ENCODE results near the gene MAN1B1. TPM values are rescaled to one million over a fixed set of nuclear protein-coding genes. Genes with fewer than 3 reads are reported as not detected.
A peak's percentile ranks its signal among the peaks of the same experiment; 100 is the strongest.

The MAN1B1 gene
- total RNA-seq, 1 experiment from 2014 or later: 46.5 TPM

DNA sequence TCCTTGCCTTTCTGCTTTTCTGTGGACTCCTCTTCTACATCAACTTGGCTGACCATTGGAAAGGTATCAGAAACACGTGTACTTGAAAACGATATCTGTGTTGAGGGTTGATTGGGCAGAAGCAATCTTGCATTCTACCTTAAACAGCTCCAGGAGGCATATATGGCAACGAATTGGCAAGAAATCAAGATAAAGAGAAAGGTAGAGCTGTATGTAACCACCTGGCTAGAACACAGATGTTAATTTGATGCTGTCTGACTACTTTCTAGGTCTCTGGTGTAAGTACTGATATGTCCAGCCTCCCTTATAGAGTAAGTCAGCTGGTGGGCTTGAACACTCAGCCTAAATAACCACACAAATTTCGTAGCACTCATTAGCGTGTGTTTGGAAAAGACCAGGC is 1.3 kb downstream of the MAN1B1 start:
- Mint-ChIP-seq H3K9me3 (ENCODE audit: unreplicated experiment) (no peaks in the 10 kb centered on the region), H3K4me1 (ENCODE audit: insufficient read depth, unreplicated experiment) (peaks cover 35% of the 10 kb centered on the region), H3K27ac (ENCODE audit: low read depth, unreplicated experiment) (no peak overlapping the region), H3K27me3 (ENCODE audit: insufficient read depth, unreplicated experiment) (no peaks in the 10 kb centered on the region), H3K4me3 (ENCODE audit: unreplicated experiment) (peak overlapping the region; percentile 90), H3K36me3 (ENCODE audit: insufficient read depth, unreplicated experiment) (peaks cover 40% of the 10 kb centered on the region)
- TF ChIP-seq CTCF (IDR thresholded peaks at IDR 0.05; ENCODE audit: unreplicated experiment): no peak
- ChIA-PET CTCF (interaction anchor here (1.0 to 3.3 kb wide), 4 partner anchors 25 to 297 kb away, joined by 3 to 13 read pairs (median 9); partner anchors contain the start of gene TMEM141), POLR2A (interaction anchor here (0.9 to 2.6 kb wide), 5 partner anchors 26 to 138 kb away, joined by 3 to 18 read pairs (median 6); partner anchors contain the start of genes CYSRT1 and DPP7)
- no peak for DNase-seq (ENCODE audit: unreplicated experiment)
- TSS peak; percentile 23 for BruUV-seq (replicated peaks)
- intact Hi-C loops (cut with micrococcal nuclease): no loop called here

DNA sequence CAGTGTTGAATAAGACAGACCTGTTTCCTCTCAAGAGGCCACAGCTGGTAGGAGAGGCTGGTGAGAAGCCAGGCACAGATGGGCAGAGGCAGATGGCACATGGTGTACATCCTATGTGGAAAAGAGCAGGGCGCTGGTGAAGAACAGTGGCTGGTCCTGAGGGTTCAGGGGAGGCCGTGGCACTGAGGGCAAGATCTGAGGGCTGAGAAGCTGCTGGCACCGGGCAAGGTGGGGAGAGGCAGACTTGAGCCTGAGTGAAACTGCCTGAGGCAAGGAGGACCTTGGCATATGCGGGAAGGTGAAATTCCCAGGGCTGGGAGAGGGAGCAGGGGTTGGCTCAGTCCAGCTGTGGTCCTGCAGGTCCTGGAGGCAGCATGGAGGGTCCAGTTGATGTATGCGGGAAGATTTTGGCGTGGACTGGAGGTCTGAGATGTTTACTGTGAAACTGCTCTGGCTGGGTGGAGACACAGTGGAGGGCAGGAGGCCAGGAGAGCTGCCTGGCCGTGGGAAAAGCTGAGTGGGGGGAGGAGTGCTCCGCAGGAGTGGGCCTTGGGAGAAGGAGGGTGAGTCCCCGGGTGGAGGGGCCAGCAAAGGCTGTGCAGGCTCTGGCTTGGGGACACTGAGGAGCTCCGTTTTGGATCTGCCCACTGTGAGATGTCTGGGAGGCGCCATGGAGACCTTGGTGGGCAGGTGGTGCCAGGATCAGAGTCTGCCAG is 2.6 kb downstream of the MAN1B1 start:
- intact Hi-C loops (cut with micrococcal nuclease): no loop called here
- Mint-ChIP-seq H3K27ac (ENCODE audit: low read depth, unreplicated experiment) (peak overlapping the region; percentile 88), H3K4me1 (ENCODE audit: insufficient read depth, unreplicated experiment) (peaks cover 25% of the 10 kb centered on the region), H3K4me3 (ENCODE audit: unreplicated experiment) (no peak overlapping the region), H3K36me3 (ENCODE audit: insufficient read depth, unreplicated experiment) (peaks cover 53% of the 10 kb centered on the region), H3K9me3 (ENCODE audit: unreplicated experiment) (no peaks in the 10 kb centered on the region), H3K27me3 (ENCODE audit: insufficient read depth, unreplicated experiment) (no peaks in the 10 kb centered on the region)
- BruUV-seq (replicated peaks): no TSS peak
- TF ChIP-seq CTCF (IDR thresholded peaks at IDR 0.05; ENCODE audit: unreplicated experiment): no peak
- CTCF ChIA-PET: interaction anchor here (1.3 to 3.3 kb wide), 3 partner anchors 17 to 298 kb away, joined by 5 to 13 read pairs (median 6); partner anchors contain the start of gene TMEM141
- POLR2A ChIA-PET: interaction anchor here (0.6 to 1.3 kb wide), 2 partner anchors 136 to 680 kb away, joined by 3 to 6 read pairs; partner anchors contain the start of gene CYSRT1
- no peak for DNase-seq (ENCODE audit: unreplicated experiment)

- BruUV-seq (replicated peaks): no TSS peak
- Mint-ChIP-seq H3K27me3 (ENCODE audit: insufficient read depth, unreplicated experiment) (no peaks in the 10 kb centered on the region), H3K27ac (ENCODE audit: low read depth, unreplicated experiment) (no peak overlapping the region), H3K36me3 (ENCODE audit: insufficient read depth, unreplicated experiment) (peaks cover 68% of the 10 kb centered on the region), H3K4me1 (ENCODE audit: insufficient read depth, unreplicated experiment) (no peaks in the 10 kb centered on the region), H3K4me3 (ENCODE audit: unreplicated experiment) (no peak overlapping the region), H3K9me3 (ENCODE audit: unreplicated experiment) (no peaks in the 10 kb centered on the region)
- TF ChIP-seq CTCF (IDR thresholded peaks at IDR 0.05; ENCODE audit: unreplicated experiment): no peak
- POLR2A ChIA-PET: no interaction called here
- CTCF ChIA-PET: interaction anchor here (0.6 to 1.2 kb wide), 3 partner anchors 27 to 220 kb away, joined by 3 to 4 read pairs (median 3); no protein-coding TSS in a partner anchor
- intact Hi-C loops (cut with micrococcal nuclease): no loop called here
- no peak for DNase-seq (ENCODE audit: unreplicated experiment)
Measured at GRCh38 chr9:137095664-137096517, 9.1 kb downstream of the MAN1B1 start.

All from MCF 10A (cell line).